IPS DF 19.7 (cell line): Measurements from ENCODE around the gene KBTBD13.
A peak's percentile ranks its signal among the peaks of the same experiment; 100 is the strongest.
"Not testable (repeated sequence)": the region's sequence is repeated elsewhere in the genome, so short reads cannot be mapped to it uniquely, and the experiment has no call there.

Experiments
- DNase-seq: peaks from one replicate; pipeline ENCODE4 v3.0.0-alpha.2; 2013; ENCODE audit warnings: low read depth, low spot score

Gene KBTBD13

GRCh38 chr15:65069179-65069578 lies 7.4 kb upstream of the KBTBD13 start:
- no peak for DNase-seq

- DNase-seq: no peak
Observed at GRCh38 chr15:65069779-65070546, 6.6 kb upstream of the KBTBD13 start.

GRCh38 chr15:65071381-65071811 lies 5.2 kb upstream of the KBTBD13 start:
- no peak for DNase-seq

GRCh38 chr15:65072027-65072426 lies 4.5 kb upstream of the KBTBD13 start:
- no peak for DNase-seq

GRCh38 chr15:65072617-65073016 lies 3.9 kb upstream of the KBTBD13 start:
- no peak for DNase-seq

- not testable (repeated sequence) for DNase-seq
Observed at GRCh38 chr15:65074946-65075345, 1.6 kb upstream of the KBTBD13 start.

- DNase-seq: not testable (repeated sequence)
Observed at GRCh38 chr15:65075607-65076395, 745 bp upstream of the KBTBD13 start.

- DNase-seq: no peak
Observed at GRCh38 chr15:65077291-65077980, 890 bp downstream of the KBTBD13 start.

- DNase-seq: peak; percentile 76
Observed at GRCh38 chr15:65077981-65078352, 1.4 kb downstream of the KBTBD13 start.

- DNase-seq: no peak
Observed at GRCh38 chr15:65079580-65079979, 3.0 kb downstream of the KBTBD13 start.

GRCh38 chr15:65081270-65081669 lies 4.7 kb downstream of the KBTBD13 start:
- no peak for DNase-seq

- no peak for DNase-seq
Observed at GRCh38 chr15:65081758-65082157, 5.2 kb downstream of the KBTBD13 start.

- no peak for DNase-seq
Observed at GRCh38 chr15:65082303-65082953, 5.9 kb downstream of the KBTBD13 start.

GRCh38 chr15:65083262-65083701 lies 6.7 kb downstream of the KBTBD13 start:
- no peak for DNase-seq

GRCh38 chr15:65084500-65085206 lies 8.1 kb downstream of the KBTBD13 start:
- no peak for DNase-seq

- DNase-seq: no peak
Observed at GRCh38 chr15:65085207-65085753, 8.7 kb downstream of the KBTBD13 start.

- no peak for DNase-seq
Observed at GRCh38 chr15:65085990-65086679, 9.6 kb downstream of the KBTBD13 start.

- DNase-seq: no peak
Observed at GRCh38 chr15:65086680-65087111, 10.2 kb downstream of the KBTBD13 start.

GRCh38 chr15:65087411-65087810 lies 10.9 kb downstream of the KBTBD13 start:
- no peak for DNase-seq
